T-helper 2 cell treated with Interferon-gamma antibody and Interleukin-4, amounts not matched to agents 100 ng/mL and 5 ng/mL, for 36 hours (primary cell): ENCODE results near the gene QPCTL. TPM values are rescaled to one million over a fixed set of nuclear protein-coding genes. Genes with fewer than 3 reads are reported as not detected.

ENCODE experiments used
- total RNA-seq: library from RNA; stranded (reverse); gene quantifications from 2 replicates; pipeline ENCODE4 v1.2.3, GENCODE V29; 2022

QPCTL gene
- total RNA-seq, 1 donor from 2014 or later, result 8.2 TPM

Other genes starting within 250 kb of the QPCTL start
- gene FOSB, start 224.7 kb upstream of the QPCTL start, total RNA-seq, result 1.9 and 2.1 TPM in 2 replicates
- gene RTN2, start 195.6 kb upstream of the QPCTL start, total RNA-seq, result 2.0 and 3.7 TPM in 2 replicates
- gene PPM1N, start 194.2 kb upstream of the QPCTL start, total RNA-seq, result 1.3 and 1.5 TPM in 2 replicates
- gene VASP, start 185.2 kb upstream of the QPCTL start, total RNA-seq, result 185 and 186 TPM in 2 replicates
- 14.4 and 15.7 TPM in 2 replicates for gene OPA3, start 107.9 kb upstream of the QPCTL start, total RNA-seq
- not detected in 2 replicates for gene GPR4, start 90.5 kb upstream of the QPCTL start, total RNA-seq
- 105 and 110 TPM in 2 replicates for gene EML2, start 53.3 kb upstream of the QPCTL start, total RNA-seq
- 4.7 and 5.1 TPM in 2 replicates for gene GIPR, start 24.4 kb upstream of the QPCTL start, total RNA-seq
- 596 and 605 TPM in 2 replicates for gene SNRPD2, start 713 bp upstream of the QPCTL start, total RNA-seq
- 38.3 and 38.9 TPM in 2 replicates for gene FBXO46, start 38.2 kb downstream of the QPCTL start, total RNA-seq
- gene MEIOSIN, start 40.8 kb downstream of the QPCTL start, total RNA-seq, result not detected in 2 replicates
- 0.68 and 0.82 TPM in 2 replicates for gene SIX5, start 76.6 kb downstream of the QPCTL start, total RNA-seq
- 13.8 and 17.1 TPM in 2 replicates for gene DMPK, start 89.8 kb downstream of the QPCTL start, total RNA-seq
- 23.1 and 26.2 TPM in 2 replicates for gene DMWD, start 100.2 kb downstream of the QPCTL start, total RNA-seq
- 0.39 and 0.50 TPM in 2 replicates for gene RSPH6A, start 122.6 kb downstream of the QPCTL start, total RNA-seq
- gene SYMPK, start 170.5 kb downstream of the QPCTL start, total RNA-seq, result 99.9 and 106 TPM in 2 replicates
- gene FOXA3, start 171.7 kb downstream of the QPCTL start, total RNA-seq, result not detected in 2 replicates
- gene IRF2BP1, start 193.5 kb downstream of the QPCTL start, total RNA-seq, result 15.3 and 15.8 TPM in 2 replicates
- 8.8 and 9.8 TPM in 2 replicates for gene MYPOP, start 209.9 kb downstream of the QPCTL start, total RNA-seq
- gene NANOS2, start 222.1 kb downstream of the QPCTL start, total RNA-seq, result not detected in 2 replicates